22Rv1 (cell line): Measurements from ENCODE around the gene SPOCK3.
"Not testable (repeated sequence)": the region's sequence is repeated elsewhere in the genome, so short reads cannot be mapped to it uniquely, and the experiment has no call there.

Source experiments
- H3K27ac ChIP-seq: fragments of 450-650 bp; 2 replicates; pipeline ENCODE4 v1.5.1; 2017
- CTCF ChIP-seq: fragments of 450-650 bp; IDR thresholded peaks from 2 replicates; pipeline ENCODE4 v1.5.1; 2017; ENCODE audit warnings: mild to moderate bottlenecking
- ZFX ChIP-seq: fragments of 450-650 bp; IDR thresholded peaks from 2 replicates; pipeline ENCODE4 v1.6.1; 2017; ENCODE audit warnings: antibody characterized with exemption, borderline replicate concordance

The SPOCK3 gene

DNA sequence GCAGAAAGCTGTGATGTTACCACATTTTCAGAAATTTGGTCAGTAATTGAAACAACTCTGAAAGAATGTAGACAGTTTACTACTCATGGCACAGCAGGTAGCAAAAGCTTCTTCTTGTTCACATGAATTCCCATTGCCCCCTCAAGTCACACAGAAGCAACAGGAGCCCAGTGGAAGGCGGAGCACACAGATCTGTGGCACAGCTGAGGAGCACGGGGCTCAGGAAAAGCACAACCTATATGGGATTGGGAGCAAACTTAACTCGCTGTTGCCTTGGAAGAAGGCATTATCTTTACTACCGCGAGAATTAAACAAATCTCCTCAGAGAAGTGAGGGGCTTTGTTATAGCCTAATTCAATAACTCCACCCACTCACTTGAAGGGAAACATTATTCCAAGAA is 358.5 kb downstream of the SPOCK3 start:
- TF ChIP-seq ZFX = no peak
- TF ChIP-seq CTCF = no peak
- no peak overlapping the region for H3K27ac ChIP-seq

DNA sequence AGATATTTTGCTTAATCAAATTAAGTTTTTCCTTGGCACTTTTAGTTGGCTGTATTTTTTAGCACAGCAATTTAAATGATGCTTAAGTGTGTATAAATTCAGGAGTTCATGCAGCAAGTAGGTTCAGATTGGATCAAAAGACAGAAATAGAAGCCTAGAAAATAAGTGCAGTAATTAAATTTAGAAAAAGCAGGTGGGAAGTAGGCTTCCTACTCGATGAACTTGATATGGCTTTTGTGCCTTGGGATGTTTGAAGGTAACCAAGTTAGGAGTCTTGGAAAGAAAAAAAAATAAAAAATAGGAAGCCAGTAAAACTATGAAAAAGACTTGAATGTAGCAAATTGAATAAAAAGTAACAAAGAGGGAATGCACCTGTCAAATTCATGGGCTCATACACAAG is 372.3 kb downstream of the SPOCK3 start:
- TF ChIP-seq ZFX (no peak), CTCF (no peak)
- H3K27ac ChIP-seq = no peak overlapping the region

DNA sequence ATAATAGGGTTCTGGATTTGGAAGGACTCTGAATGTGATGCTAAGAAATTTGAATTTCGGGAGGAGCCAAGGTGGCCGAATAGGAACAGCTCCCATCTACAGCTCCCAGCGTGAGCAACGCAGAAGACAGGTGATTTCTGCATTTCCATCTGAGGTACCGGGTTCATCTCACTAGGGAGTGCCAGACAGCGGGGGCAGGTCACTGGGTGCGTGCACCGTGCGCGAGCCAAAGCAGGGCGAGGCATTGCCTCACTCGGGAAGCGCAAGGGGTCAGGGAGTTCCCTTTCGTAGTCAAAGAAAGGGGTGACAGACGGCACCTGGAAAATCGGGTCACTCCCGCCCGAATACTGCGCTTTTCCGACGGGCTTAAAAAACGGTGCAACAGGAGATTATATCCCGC is 383.9 kb downstream of the SPOCK3 start:
- not testable (repeated sequence) for H3K27ac ChIP-seq

DNA sequence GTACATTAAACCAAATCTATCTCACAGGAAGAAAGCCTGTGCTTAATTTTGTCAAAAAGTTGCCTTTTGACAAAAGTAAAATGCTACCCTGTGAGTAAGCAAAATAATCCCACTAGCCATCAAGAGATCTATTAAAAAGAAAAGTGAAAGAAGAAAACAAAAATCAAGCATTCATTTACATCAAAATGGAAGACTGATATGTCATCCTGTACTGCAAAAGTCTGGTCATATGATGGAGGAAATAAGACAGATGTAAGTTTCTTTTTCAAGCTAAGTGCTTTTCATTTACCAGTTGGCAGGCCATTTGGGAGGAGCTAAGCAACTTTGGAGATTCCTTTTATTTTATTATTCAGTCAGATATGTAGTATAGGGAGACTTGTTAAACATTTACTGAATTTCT is 387.4 kb downstream of the SPOCK3 start:
- TF ChIP-seq CTCF (no peak), ZFX (no peak)
- H3K27ac ChIP-seq = no peak overlapping the region

- no peak overlapping the region for H3K27ac ChIP-seq
- no peak for TF ChIP-seq CTCF
- no peak for TF ChIP-seq ZFX
Observed at GRCh38 chr4:166842795-166843261, 391.5 kb downstream of the SPOCK3 start.

DNA sequence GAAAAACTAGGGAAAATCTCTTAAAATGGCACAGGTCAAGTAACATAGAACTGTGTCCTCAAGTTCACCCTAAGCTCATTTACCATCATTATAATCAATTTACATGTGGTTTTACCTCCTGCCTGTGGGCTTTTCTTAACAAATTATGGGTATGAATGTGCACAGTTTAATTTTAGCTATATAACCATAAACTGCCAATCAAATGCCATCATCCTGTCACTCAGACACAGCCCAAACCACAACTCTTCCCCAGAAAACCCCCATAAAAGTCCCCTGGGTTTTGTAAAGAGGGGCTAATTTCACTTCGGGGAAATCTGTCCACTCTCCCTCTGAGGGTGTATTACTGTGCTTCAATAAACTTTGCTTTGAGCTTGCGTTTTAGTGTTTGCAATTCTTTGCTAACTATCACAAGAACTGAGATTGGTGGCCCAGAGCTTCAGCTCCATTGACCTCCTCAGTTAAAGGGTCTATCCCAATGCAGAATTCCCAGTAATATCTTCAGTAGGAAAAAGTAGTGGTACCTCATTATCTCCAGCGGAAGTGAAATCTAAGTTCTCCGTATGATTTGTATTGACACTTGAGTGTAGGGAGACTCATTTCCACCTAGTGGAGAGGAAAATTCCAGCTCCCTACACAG is 394.6 kb downstream of the SPOCK3 start:
- no peak overlapping the region for H3K27ac ChIP-seq
- TF ChIP-seq ZFX (no peak), CTCF (no peak)

- TF ChIP-seq CTCF (no peak), ZFX (no peak)
- H3K27ac ChIP-seq = no peak overlapping the region
Observed at GRCh38 chr4:166838975-166839614, 395.2 kb downstream of the SPOCK3 start.
